HuH-7.5 (cell line): Measurements from ENCODE around the gene MARCHF10.
"Not testable (repeated sequence)": the region's sequence is repeated elsewhere in the genome, so short reads cannot be mapped to it uniquely, and the experiment has no call there.

ENCODE experiments used
- DNase-seq: peaks from one replicate; pipeline ENCODE4 v3.0.0; 2011; ENCODE audit warnings: low spot score

MARCHF10 gene, protein sequence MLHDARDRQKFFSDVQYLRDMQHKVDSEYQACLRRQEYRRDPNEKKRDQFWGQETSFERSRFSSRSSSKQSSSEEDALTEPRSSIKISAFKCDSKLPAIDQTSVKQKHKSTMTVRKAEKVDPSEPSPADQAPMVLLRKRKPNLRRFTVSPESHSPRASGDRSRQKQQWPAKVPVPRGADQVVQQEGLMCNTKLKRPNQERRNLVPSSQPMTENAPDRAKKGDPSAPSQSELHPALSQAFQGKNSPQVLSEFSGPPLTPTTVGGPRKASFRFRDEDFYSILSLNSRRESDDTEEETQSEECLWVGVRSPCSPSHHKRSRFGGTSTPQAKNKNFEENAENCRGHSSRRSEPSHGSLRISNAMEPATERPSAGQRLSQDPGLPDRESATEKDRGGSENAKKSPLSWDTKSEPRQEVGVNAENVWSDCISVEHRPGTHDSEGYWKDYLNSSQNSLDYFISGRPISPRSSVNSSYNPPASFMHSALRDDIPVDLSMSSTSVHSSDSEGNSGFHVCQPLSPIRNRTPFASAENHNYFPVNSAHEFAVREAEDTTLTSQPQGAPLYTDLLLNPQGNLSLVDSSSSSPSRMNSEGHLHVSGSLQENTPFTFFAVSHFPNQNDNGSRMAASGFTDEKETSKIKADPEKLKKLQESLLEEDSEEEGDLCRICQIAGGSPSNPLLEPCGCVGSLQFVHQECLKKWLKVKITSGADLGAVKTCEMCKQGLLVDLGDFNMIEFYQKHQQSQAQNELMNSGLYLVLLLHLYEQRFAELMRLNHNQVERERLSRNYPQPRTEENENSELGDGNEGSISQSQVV

DNA sequence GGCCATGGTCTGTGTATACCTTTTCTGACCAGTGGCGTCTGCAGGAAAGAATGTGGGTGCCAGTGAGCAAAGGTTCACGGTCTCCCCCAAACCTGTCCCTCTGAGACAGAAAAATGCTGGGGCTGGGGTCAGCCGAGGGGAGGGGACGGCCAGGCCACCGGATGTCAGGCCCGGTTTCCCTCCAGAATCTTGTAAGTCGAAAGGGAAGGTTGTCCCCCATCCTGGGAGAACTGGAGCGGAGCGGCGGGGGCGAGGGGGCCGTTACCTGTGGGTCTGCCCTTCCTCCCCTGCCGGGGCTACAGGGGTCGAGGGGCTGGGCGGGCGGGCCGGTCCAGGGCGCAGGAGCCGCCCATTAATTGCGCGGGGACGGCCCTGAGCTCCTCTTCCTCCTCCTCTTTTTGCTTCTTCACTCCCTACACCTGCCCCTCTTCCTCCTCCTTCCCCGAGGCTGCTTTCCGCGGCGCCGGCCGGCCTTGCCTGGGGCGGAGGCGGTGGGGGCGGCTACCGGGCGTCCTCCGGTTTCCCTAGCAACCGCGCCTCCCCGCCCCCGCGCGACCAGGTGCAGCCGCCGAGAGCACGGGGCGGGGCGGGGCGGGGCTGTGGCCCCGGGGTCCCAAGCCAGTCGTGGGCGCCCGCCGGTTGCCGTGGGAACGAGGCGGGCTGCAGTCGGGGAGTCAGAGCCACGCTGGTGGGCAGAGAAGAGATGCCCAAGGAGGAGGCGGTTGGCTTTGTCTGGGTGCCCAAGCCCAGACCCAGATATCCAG, at the start of gene MARCHF10:
MARCHF10 (minus strand) TSS at position 503 of the 764 bp plus-strand sequence. CDS start 6,579 bp downstream, outside the sequence.
- peak; percentile 65 for DNase-seq

DNA sequence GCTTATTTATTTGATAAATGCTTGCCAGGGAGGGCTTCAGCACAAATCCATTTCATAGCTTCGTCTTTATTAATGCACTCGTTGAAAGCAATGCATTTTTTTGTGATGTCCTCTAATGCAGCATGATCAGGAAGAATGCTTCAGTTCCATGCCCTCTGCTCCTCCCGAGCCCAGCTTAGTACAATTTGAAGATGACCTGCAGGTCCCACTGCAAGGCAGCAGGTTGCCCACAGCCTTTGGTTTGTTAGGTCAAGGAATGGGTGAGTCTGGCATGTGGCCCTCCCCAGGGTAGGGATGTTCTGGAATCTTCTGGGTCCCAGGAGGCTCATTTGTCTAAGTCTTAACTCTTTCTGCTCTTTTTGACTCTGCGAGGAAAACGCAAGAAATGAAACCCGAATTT, 49.4 kb upstream of the MARCHF10 start:
- DNase-seq, result no peak

DNA sequence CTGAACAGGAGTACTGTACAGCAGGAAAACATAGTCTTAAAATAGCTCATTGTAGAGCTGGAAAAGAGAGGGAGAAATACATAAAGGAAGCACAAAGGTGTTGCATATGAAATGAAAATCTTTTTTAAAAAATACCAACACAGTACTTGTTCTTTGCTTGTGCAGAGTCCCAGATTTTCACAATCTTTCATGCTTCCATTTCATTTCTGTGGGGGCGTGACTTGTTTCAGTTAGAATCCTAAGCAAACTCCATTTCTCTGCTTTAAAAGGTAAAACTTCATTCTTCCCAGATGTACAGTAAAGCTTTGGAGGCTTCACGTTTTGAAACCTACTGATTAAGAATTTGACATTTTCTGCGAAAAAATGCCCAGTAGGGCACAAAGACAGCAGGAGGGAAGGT, 48.5 kb upstream of the MARCHF10 start:
- DNase-seq, result no peak

DNA sequence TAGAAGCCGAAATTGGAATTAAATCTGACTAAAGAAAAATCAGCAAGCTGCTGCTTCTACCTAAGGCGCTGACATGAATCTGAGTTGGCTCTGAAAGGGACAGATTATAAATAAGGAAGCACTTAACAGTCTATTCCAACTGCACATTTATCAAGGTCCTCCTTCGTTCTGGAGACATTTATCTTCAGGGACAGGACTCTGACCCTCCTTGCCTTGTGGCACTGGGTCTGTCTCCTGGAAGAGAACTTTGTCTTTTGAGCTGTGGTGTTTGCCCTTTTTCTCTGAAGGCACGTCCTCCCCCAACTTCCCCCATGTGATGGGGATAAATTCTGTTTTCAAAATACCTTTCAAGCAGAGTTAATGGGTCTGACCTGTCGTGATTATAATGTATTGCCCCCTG, 47.0 kb upstream of the MARCHF10 start:
- DNase-seq, result no peak

DNA sequence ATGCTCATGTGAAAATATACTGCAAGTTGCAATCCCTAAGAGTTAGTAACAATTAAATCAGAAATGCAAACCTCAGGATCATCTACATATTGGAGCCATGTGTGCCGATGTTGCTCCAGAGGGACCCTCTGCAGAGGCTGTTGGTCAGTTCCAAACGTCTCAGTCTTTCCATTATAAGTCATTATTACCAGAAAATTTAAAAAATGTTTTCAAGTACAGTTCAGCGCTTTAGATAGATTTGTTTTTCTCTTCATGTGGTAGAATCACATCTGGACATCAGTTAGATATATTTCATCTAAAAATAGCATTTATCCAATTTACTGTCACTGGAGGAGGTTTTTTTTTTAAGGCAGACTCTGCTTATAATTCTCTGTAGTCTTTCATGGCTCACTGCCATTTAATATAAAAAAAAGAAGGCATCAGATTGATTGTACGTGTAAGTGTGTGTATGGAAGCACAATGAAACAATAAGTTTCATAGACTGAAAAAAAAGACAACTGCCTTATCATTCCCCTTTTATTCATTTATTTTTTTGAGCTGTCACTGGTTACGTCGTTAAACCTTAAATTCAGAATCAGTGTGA, 46.1 kb upstream of the MARCHF10 start:
- DNase-seq, result no peak

DNA sequence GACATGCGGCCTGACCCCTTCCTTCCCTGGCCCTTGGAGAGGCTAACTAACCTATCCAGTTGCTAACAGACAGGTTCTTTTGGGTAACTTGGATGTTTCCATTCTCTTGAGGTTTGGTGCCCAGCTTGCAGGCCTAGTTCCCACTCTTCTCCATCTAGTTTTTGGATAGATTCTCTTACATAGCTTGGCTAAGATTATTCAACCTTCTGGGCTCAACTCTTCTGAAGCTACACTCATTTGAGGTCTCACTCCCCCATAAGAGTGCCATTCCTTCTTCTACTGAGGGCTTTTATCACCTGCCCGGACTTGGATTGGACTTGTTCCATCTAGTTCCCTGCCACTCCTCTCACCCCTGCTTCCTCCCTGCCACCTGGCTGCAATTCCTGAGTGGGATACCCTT, 44.1 kb upstream of the MARCHF10 start:
- no peak for DNase-seq

DNA sequence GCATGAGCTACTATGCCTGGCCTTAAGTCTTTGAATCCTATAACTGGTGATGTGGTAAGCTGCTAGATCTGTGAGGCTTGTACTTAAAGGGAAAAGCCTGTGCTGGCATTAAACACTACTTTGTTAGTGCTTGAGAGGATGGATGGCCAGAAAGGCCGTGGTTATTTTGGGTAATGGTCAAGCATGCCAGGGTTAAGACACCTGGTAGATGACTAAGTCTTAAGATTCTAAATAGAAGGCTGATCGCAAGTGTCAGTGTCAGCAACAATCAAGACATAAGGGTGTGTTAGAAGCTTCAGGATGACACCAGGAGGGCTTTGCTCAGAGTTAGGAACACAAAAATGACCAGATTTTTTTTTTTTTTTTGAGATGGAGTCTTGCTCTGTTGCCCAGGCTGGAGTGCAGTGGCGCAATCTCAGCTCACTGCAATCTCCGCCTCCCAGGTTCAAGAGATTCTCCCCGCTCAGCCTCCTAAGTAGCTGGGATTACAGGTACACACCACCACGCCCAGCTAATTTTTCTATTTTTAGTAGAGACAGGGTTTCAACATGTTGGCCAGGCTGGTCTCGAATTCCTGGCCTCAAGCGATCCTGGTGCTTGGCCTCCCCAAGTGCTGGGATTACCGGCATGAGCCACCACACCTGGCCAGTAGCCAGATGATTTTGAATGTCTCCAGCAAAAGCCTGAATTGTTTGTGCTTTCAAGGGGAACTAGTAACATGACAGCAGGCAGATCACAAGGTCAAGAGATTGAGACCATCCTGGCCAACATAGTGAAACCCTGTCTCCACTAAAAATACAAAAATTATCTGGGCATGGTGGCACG, 41.7 kb upstream of the MARCHF10 start:
- DNase-seq, result not testable (repeated sequence)

DNA sequence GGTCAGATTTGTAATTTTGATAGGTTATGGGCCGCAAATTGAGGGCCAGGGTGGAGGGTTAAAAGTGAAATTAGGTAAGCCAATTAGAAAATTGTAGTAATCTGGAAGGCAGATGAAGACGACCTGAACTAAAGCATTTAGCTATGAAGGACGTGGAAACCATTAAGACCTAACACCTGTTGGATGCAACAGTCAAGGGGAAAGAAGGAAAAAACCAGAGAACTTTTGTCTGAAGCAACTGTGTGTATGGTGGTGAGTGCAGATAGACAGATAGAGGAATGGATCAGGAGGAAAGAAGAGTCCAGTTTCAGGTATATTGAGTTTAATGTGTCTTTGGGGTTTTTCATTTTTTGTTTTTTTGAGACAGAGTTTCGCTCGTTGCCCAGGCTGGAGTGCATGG, 40.2 kb upstream of the MARCHF10 start:
- no peak for DNase-seq

DNA sequence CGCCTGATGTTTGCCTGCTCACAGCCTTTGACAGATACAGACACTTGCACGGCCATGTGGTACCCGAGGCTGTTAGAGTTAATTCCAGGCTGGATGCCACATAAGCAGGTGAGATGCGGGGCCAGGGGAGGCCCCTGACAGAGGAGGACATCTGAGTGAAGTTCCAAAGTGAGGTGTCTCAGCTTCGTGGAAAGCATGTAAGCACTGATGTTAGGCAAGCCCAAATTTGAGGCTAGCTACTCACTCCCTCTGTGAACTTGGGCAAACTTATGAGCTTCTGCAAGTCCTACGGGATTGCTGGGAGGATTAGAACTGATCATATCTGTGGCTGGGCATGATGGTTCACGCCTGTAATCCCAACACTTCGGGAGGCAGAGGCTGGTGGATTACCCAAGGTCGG, 39.3 kb upstream of the MARCHF10 start:
- no peak for DNase-seq

DNA sequence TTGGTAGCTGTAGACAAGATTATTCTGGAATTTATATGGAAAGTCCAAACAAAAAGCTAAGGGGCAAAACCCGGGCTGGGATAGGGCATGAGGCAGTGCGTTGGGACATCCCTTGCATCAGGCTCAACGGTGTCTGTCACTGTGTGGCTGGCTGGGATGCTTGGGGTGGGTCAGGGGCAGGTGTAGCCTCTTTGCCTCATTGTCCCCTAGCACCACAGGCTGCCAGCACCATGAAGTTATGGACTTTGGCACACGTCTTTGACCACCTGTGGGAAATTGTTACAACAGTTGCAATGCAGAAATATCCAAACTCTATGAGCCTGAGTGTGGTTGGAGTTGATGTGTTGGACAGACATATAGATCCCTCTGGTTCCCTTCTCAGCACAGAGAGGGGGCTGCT, 32.8 kb upstream of the MARCHF10 start:
- DNase-seq, result no peak

DNA sequence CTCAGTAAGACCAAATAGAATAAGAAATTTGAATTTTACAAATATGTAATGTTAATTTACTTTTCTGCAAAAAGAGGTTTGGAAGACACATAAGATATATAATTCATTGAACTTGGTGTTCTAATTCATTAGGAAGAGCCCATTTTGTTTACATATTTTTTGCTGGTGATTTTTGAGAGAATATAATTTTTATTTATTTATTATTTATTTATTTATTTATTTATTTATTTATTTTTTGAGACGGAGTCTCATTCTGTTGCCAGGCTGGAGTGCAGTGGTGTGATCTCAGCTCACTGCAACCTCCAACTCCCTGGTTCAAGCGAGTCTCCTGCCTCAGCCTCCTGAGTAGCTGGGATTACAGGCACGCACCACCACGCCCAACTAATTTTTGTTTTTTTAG, 25.7 kb upstream of the MARCHF10 start:
- not testable (repeated sequence) for DNase-seq

DNA sequence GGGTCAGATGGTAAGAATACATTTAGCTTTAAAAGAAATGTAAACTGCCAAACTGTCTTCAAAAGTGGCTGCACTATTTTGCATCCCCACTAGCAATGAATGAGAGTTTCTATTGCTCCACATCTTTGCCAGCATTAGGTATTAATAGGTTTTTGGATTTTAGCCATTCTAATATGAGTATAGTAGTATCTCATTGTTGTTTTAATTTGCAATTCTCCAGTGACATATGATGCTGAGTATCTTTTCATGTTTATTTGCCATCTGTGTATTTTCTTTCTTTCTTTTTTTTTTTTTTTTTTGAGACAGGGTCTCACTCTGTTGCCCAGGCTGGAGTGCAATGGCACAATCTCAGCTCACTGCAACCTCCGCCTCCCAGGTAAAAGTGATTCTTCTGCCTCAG, 24.3 kb upstream of the MARCHF10 start:
- DNase-seq, result no peak

DNA sequence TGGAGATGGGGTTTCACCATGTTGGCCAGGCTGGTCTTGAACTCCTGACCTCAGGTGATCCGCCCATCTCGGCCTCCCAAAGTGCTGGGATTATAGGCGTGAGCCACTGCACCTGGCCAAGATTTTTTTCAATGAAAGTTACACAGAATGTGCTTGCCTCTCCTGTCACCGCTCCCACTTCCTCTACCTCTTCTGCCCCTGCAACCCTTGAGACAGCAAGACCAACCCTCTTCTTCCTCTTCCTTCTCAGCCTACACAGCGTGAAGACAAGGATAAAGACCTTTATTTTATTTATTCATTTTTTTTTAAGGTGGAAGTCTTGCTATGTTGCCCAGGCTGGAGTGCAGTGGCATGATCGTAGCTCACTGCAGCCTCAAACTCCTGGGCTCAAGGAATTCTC, 23.0 kb upstream of the MARCHF10 start:
- not testable (repeated sequence) for DNase-seq

DNA sequence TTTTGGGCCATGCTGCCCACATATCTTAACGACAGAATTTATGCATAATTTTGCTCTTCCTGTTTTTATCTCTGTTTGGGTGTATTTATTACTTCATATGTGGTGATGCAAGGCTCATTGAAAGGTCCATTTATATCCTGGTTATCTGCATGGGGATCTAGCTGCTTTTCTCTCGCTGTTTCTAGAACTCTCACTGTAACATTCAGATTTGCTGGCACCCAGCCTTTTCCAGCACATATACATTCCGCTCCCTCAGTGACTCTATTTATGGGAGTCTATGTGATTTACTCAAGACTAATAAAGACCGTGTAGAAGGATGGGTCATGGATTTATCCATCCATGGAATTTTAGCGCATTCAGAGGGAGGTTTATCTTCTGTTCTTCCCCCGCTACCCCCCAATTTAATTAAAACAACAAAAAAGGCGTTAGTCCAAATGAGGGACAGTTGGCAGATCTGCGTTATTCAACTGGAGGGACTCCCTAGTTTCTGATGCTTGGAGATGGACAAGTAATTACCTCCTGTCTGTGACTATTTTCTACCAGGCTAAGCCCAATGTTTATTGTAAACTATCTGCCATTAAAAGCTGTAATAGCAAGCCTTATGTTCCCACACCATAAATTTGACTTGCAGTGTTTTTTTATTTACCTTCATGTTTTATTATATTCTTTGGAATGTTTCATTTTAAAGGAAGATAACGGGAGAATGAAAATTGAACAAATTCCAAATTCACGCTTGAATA, 19.8 kb upstream of the MARCHF10 start:
- DNase-seq, result no peak

DNA sequence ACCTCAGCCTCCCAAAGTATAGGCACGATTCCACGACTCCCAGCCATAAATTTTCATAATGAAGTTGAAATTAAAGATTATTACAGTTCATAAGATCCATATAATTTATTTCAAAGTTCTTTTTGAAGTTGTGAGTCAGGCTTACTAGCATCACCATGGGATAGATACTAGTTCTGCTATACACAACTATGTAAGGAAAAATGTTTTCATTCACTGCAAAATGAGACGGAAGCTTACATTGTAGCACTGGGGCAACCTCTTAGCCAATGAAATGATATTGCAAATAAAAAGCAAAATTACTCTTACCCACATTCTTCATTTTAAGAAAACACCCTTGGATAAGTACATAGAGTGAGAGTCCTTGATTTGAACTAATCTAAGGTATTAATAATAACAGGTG, 18.8 kb upstream of the MARCHF10 start:
- DNase-seq, result no peak

DNA sequence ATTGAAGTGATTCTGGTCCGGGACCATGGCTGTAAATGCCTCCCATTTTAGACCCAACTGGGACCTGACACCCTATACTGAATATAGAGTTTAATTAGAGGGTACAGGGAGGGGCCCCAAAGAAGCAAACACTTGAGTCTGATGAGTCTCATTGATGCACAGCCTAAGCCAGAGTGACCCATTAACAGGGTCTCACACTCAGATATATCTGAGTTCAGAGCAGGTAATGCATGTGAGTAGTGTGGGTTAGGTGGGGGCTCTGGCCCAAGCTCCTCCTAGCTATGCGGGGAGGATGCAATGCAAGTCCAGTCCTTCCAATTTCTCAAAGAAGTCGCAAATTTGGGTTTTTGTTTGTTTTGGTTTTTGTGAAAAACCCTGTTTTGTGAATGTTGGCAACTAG, 17.1 kb upstream of the MARCHF10 start:
- no peak for DNase-seq

DNA sequence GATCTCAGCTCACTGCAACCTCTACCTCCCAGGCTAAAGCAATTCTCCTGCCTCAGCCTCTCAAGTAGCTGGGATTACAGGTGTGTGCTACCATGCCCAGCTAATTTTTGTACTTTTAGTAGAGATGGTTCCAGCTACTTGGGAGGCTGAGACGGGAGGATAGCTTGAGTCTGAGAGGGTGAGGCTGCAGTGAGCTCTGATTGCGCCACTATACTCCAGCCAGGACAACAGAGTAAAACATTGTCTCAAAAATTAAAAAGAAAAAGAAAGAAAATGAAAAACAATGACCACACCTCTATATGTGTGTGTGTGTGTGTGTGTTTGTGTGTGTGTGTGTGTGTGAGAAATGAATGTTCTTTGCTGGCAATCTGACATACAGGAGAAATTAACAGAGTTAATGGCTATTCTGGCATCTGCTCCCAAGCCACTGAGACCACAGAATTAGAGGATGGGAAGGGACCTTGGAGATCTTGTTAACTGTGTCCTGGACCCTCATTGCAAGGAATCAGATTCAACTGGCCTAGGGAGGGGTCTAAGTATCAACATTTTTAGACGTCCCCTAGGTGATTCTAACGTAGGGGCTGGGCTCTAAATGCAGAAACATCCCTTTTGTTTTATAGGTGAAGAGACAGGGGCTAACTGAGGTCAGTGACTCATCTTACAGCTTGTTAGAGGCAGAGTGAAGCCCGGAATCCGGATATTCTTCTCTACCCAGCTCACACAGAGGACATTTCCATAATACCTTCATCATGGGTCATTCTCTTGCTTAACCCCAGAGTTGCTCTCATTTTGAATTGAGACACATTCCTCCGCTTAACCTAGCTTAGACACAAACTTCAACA, 16.4 kb upstream of the MARCHF10 start:
- no peak for DNase-seq

DNA sequence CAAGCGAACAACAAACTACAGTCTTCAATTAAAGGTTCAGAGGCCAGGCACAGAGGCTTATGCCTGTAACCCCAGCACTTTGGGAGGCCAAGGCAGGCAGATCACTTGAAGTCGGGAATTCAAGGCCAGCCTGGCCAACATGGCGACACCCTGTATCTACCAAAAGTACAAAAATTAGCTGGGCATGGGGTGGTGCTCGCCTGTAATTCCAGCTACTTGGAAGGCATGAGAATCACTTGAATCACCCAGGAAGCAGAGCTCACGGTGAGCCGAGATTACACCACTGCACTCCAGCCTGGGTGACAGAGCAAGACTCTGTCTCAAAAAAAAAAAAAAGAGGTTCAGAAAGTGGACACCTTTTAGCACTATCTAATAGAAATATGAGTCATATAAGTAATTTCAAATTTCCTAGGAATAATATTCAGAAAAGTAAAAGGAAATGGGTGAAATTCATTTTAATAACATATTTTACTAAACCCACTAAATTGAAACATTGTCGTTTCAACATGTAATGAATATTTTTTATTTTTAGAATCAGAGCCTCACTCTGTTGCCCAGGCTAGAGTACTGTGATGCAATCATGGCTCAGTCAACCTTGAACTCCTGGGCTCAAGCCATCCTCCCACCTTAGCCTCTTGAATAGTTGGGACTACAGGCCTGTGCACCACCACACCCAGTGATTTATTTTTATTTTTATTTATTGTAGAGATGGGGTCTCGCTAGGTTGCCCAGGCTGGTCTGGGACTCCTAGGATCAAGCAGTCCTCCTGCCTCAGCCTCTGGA, 15.2 kb upstream of the MARCHF10 start:
- no peak for DNase-seq
